GM19324 (cell line): ENCODE data around the gene ARHGEF37.

Experiments
- ATAC-seq: cut with Tn5 transposase; IDR thresholded peaks from one replicate; pipeline ENCODE4 v1.9.1; 2021; ENCODE audit warnings: mild to moderate bottlenecking, moderate library complexity; ENCODE audit not compliant: unreplicated experiment, low FRiP score

The ARHGEF37 gene

GRCh38 chr5:149598966-149599365 is 17.7 kb downstream of the ARHGEF37 start:
- no peak for ATAC-seq

DNA sequence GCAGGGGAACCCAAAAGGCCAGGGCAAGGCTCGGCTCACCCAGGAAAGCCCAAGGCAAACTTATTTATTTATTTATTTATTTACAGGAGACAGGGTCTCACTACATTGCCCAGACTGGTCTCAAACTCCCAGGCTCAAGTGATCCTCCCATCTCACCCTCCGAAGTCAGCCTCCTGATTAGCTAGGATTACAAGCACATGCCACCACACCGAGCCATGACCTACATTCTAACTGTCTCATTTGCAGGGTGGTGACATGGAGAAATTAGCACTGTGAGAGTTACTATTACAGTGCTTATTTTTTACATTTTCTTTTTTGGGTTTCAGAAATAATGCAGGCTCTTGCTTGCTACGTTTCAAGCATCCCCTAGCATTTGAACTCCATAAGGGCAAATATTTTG is 18.1 kb downstream of the ARHGEF37 start:
- ATAC-seq, result no peak

GRCh38 chr5:149600932-149601331 is 19.6 kb downstream of the ARHGEF37 start:
- ATAC-seq, result no peak

- no peak for ATAC-seq
Observed at GRCh38 chr5:149603210-149603609, 21.9 kb downstream of the ARHGEF37 start.

GRCh38 chr5:149603920-149604319 is 22.6 kb downstream of the ARHGEF37 start:
- ATAC-seq, result no peak

GRCh38 chr5:149604321-149604720 is 23.0 kb downstream of the ARHGEF37 start:
- ATAC-seq, result no peak

GRCh38 chr5:149605354-149605997 is 24.2 kb downstream of the ARHGEF37 start:
- ATAC-seq, result no peak

DNA sequence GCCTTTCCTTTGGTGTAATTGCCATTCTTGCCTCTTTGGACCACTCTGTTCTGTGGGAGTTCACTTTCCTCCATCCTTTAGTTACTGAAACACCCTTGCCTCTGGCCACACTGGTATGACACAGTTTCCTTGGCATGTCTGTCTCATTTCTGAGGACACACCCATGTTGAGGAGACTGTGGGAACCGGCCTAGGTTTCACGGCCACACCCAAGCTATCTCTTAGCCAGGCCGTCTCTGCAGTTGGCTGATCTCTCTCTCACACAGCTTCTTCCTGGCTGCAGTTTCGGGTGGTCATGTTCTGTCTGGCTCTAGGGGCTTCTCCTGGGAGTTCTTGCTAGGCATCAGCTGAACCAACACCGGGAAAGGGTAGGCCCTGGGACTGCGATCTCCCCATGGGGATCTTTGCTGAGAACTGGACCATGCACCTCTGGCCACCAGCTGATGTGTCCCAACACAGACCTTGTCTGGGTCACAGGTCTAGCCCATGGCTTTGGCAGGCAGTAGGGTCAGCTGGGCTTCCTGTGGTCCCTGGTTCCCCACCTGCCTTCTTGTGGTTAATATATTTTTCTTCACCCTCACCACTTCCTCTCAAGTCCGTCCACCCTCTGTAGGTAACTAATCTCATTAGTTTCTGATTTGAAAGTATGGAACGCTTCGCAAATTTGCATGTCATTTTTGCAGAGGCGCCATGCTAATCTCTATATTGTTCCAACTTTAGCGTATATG is 24.9 kb downstream of the ARHGEF37 start:
- peak; percentile 89 for ATAC-seq

DNA sequence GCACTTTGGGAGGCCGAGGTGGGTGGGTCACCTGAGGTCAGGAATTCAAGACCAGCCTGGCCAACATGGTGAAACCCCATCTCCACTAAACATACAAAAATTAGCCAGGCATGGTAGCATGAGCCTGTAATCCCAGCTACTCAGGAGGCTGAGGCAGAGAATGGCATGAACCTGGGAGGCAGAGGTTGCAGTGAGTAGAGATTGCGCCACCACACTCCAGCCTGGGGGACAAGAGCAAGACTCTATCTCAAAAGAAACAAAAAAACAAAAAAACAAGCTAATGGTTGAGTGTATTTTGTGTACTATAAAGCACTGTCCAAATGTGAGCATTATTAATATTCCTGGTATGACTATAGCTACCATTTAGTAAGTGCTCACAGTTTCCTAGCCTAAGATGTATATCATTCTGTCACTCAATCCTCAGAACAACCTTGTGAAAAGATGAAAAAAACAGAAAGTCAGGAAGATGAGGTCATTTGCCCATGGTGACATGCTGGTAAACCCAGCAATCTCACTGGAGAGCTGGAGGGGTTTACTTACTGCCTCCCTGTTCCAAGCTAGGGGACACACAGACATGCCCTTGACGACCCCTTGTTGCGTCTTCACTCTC is 27.7 kb downstream of the ARHGEF37 start:
- no peak for ATAC-seq

- no peak for ATAC-seq
Observed at GRCh38 chr5:149609640-149610219, 28.4 kb downstream of the ARHGEF37 start.

- no peak for ATAC-seq
Observed at GRCh38 chr5:149610589-149611255, 29.4 kb downstream of the ARHGEF37 start.

DNA sequence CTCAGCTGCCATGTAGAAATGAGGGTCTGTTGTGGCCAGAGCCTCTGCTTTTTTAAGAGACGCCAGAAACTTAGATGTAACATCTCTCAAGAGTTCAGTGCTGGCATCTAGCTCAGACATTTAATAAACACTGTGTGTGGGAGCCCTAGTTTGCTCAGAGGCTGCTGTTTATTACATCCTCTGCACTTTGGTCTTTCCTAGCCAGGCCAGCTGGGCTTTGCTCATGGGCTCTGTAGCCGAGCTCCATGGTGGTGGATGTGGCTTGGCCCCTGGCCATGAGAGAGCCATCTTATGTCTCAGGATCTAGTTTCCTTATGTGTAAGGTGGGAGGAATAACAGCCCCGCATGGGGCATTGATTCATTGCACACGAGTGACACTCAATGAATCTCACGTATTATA is 30.0 kb downstream of the ARHGEF37 start:
- no peak for ATAC-seq

DNA sequence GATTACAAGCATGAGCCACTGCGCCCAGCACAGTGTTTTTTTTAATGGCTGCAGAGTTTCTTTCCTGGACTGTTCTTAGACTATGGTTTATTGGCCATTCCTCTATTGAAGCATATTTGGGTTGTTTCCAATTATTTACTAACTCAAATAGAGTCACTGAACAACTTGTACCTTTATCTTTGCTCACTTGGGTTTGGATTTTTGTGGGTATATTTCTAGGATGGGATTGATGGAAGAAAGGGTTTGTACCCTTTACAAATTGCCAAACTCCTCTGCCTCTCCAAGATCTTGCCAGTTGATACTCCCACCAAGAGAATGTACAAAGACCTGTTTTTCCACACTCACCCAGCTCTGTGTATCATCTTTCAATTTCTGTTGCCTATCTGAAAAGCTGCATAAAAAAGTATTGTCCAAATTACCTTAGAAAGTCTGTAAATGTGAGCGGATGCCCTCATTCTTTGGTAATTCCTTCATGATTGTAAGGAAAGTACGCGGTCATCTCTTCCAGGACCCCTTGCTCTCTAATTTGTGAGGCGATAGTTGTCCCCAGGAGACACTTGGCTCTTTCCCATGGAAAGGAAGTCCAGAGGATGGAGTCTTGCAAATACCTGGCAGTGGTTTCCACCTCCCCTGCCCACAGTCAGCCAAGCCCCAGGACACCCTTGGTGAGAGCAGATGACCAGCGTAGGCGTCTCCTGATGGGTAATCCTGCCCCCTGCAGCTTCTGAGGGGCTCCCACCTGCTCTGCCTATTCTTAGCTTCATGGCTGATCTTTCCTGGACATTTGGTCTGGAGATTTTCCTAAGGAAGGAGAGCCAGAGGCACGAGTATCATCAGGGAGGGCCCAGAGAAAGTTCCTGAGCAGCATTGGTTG is 33.0 kb downstream of the ARHGEF37 start:
- ATAC-seq, result no peak

DNA sequence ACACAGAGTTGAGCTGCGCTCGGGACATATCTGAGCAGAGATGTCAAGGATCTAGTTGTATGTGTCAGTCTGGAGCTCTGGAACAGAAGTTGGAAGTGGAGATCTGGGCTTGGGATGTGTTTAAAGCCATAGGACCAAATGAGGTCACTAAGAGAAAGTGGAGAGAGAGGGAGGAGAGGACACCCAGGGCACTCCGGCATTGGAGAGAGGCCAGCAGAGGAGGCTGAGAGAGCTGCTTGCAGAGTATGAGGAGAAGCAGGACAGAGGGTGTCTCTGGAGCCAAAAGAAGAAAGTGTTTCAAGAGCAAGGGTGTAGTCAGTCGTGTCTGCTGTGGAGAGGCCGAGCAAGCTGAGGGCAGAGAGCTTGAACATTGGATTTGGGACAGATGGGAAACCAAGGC is 34.7 kb downstream of the ARHGEF37 start:
- ATAC-seq, result no peak

DNA sequence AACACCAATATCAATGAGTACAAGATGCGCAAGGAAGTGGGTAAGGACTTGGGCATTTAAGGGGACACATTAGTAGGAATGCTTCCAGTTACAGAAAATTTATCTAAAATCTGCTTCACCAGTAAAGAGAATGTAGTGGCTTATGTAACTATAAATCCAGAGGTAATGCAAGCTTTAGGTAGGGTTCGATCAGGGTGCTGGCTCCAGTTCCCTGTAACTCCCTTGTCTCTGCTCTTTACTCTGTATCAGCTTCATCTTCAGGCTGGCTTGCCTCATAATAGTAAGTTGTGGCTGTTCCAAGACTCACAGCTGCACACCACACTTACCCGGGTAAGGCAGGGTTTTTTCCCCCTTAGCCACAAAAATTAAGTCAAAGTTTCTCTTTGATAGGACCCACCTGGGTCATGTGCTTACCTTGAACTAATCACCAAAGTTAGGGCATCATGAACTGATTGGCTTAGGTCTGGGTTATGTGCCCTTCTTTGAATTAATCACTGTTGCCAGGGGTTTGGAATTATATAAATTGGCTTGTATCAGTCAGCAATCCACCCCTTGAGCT is 35.5 kb downstream of the ARHGEF37 start:
- ATAC-seq, result peak; percentile 38

GRCh38 chr5:149617760-149618306 is 36.5 kb downstream of the ARHGEF37 start:
- no peak for ATAC-seq

DNA sequence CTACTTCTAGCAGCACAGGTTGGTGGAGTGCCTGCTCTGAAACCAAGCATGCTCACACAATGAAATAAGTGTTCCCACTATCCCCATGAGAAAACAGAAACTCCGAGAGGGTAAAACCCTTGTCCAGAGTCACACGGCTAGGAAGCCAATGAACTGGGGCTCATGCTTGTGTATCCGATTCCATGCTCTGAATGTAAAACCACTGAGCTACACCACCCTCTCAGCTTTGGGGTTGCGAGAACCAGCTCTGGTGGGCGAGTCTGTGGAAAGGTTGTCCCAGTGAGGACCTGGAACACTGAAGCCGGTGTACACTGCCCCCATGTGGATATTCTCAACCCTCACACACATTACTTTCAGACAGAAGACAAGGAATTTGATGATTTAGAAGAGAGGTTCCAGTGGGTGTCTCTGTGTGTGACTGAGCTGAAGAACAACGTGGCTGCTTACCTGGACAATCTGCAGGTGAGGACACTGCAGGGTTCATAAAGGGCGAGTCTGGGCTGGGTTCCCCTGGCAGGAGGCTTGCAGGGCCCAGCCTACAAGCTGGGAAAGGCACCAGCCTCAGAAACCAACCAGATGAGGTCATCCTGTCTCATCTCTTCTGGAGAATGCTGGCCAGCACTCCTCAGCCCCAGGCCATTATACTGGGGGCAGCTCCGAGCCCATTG is 37.4 kb downstream of the ARHGEF37 start:
- ATAC-seq, result no peak

GRCh38 chr5:149621415-149622098 is 40.3 kb downstream of the ARHGEF37 start:
- ATAC-seq, result no peak
